Lower lobe of right lung (tissue), 2 donors: ENCODE results near the gene PCBP3. TPM values are rescaled to one million over a fixed set of nuclear protein-coding genes. Genes with fewer than 3 reads are reported as not detected.

Source experiments
- ATAC-seq, 2 donors: fragments of 200-7000 bp; cut with Tn5 transposase; one replicate each; pipeline ENCODE4 v1.9.1; 2020 to 2022; ENCODE audit warnings: mild to moderate bottlenecking in 2 of 2, moderate library complexity in 2 of 2
- DNase-seq: peaks from one replicate; pipeline ENCODE4 v3.0.0-alpha.2; 2020
- H3K27ac ChIP-seq: fragments of 200-600 bp; one replicate; pipeline ENCODE4 v1.8.0; 2022
- H3K27me3 ChIP-seq: fragments of 200-600 bp; one replicate; pipeline ENCODE4 v1.8.0; 2022; ENCODE audit warnings: low read depth
- H3K36me3 ChIP-seq: fragments of 200-600 bp; one replicate; pipeline ENCODE4 v1.8.0; 2022; ENCODE audit warnings: mild to moderate bottlenecking
- H3K4me1 ChIP-seq: fragments of 200-600 bp; one replicate; pipeline ENCODE4 v1.8.0; 2022
- H3K4me3 ChIP-seq: fragments of 200-600 bp; one replicate; pipeline ENCODE4 v1.8.0; 2022; ENCODE audit warnings: mild to moderate bottlenecking
- H3K9me3 ChIP-seq: fragments of 200-600 bp; one replicate; pipeline ENCODE4 v1.8.0; 2022
- CTCF ChIP-seq: fragments of 200-600 bp; IDR thresholded peaks from one replicate; pipeline ENCODE4 v1.8.0; 2022; ENCODE audit warnings: antibody characterized with exemption, mild to moderate bottlenecking
- intact Hi-C: fragments of 100-400 bp; cut with DNase I; formaldehyde crosslinking; loops from one replicate; pipeline ENCODE4 v1.11.0; 2022
- total RNA-seq: library from RNA; stranded (reverse); fragmentation: NEBNext Ultra II Directional; extraction: Animal tissue kit (Norgen Biotek cat#: 25700); gene quantifications from one replicate; pipeline ENCODE4 v1.2.1, GENCODE V29; 2021
- donor health status: DM: no; HTN: yes; CAD: no; lungs with severe emphysema.

The PCBP3 gene
- total RNA-seq, 1 donor from 2014 or later, result 4.5 TPM

- intact Hi-C loops, result no loop called here
- Histone ChIP-seq H3K36me3 (no peaks in the 10 kb centered on the region), H3K9me3 (no peaks in the 10 kb centered on the region), H3K4me3 (no peak overlapping the region), H3K27me3 (peaks cover 3% of the 10 kb centered on the region), H3K4me1 (no peaks in the 10 kb centered on the region), H3K27ac (no peak overlapping the region)
- no peak for DNase-seq
- no peak for ATAC-seq
- TF ChIP-seq CTCF, result no peak
These were observed 298.4 kb downstream of the PCBP3 start for GRCh38 chr21:45941717-45942546.

- Histone ChIP-seq H3K27ac (no peak overlapping the region), H3K9me3 (no peaks in the 10 kb centered on the region), H3K4me3 (no peak overlapping the region), H3K36me3 (no peaks in the 10 kb centered on the region), H3K4me1 (no peaks in the 10 kb centered on the region), H3K27me3 (peaks cover 3% of the 10 kb centered on the region)
- TF ChIP-seq CTCF, result no peak
- DNase-seq, result no peak
- no peak for ATAC-seq
- intact Hi-C loops, result no loop called here
These were observed 299.5 kb downstream of the PCBP3 start for GRCh38 chr21:45942755-45943629.

GRCh38 chr21:45943630-45944540 lies 300.4 kb downstream of the PCBP3 start:
- DNase-seq, result no peak
- no peaks in the 10 kb centered on the region for H3K9me3 ChIP-seq
- H3K4me1 ChIP-seq, result no peaks in the 10 kb centered on the region
- ATAC-seq, result no peak
- intact Hi-C loops, result no loop called here
- H3K4me3 ChIP-seq, result no peak overlapping the region
- H3K27ac ChIP-seq, result no peak overlapping the region
- H3K27me3 ChIP-seq, result peaks cover 5% of the 10 kb centered on the region
- no peaks in the 10 kb centered on the region for H3K36me3 ChIP-seq
- TF ChIP-seq CTCF, result no peak

- DNase-seq (no peak), ATAC-seq (no peak)
- no peaks in the 10 kb centered on the region for H3K9me3 ChIP-seq
- no peak overlapping the region for H3K4me3 ChIP-seq
- TF ChIP-seq CTCF, result no peak
- peaks cover 13% of the 10 kb centered on the region for H3K27me3 ChIP-seq
- H3K36me3 ChIP-seq, result no peaks in the 10 kb centered on the region
- no peak overlapping the region for H3K27ac ChIP-seq
- intact Hi-C loops, result no loop called here
- no peaks in the 10 kb centered on the region for H3K4me1 ChIP-seq
These were observed 301.1 kb downstream of the PCBP3 start for GRCh38 chr21:45944601-45945000.
